Central memory CD8-positive, alpha-beta T cell (primary cell): Measurements from ENCODE around the gene GIN1.
"Not testable (repeated sequence)": the region's sequence is repeated elsewhere in the genome, so short reads cannot be mapped to it uniquely, and the experiment has no call there.

Experiments used
- ATAC-seq: fragments of 150-1000 bp; cut with Tn5 transposase; replicated peaks from 2 replicates; pipeline ENCODE4 v1.10.0; 2022; ENCODE audit warnings: mild to moderate bottlenecking, moderate FRiP score, moderate number of reproducible peaks; ENCODE audit not compliant: poor library complexity, severe bottlenecking; ENCODE audit errors: extremely low read depth
- DNase-seq, 2 donors: peaks; one replicate each; pipeline ENCODE4 v3.0.0; 2021; ENCODE audit warnings: low spot score in 2 of 2
- H3K27ac Mint-ChIP-seq: one replicate; pipeline ENCODE4 v1.8.0; 2022; ENCODE audit warnings: low read depth, mild to moderate bottlenecking, moderate library complexity, mixed read lengths
- H3K27me3 Mint-ChIP-seq: one replicate; pipeline ENCODE4 v1.8.0; 2022; ENCODE audit warnings: mixed read lengths
- H3K36me3 Mint-ChIP-seq: one replicate; pipeline ENCODE4 v1.8.0; 2022; ENCODE audit warnings: mild to moderate bottlenecking, moderate library complexity, mixed read lengths; ENCODE audit not compliant: insufficient read depth
- H3K4me1 Mint-ChIP-seq: one replicate; pipeline ENCODE4 v1.8.0; 2022; ENCODE audit warnings: mixed read lengths
- H3K4me3 Mint-ChIP-seq: one replicate; pipeline ENCODE4 v1.8.0; 2022; ENCODE audit warnings: mild to moderate bottlenecking, moderate library complexity, mixed read lengths
- H3K9me3 Mint-ChIP-seq: one replicate; pipeline ENCODE4 v1.8.0; 2022; ENCODE audit warnings: mixed read lengths

GIN1 gene

DNA sequence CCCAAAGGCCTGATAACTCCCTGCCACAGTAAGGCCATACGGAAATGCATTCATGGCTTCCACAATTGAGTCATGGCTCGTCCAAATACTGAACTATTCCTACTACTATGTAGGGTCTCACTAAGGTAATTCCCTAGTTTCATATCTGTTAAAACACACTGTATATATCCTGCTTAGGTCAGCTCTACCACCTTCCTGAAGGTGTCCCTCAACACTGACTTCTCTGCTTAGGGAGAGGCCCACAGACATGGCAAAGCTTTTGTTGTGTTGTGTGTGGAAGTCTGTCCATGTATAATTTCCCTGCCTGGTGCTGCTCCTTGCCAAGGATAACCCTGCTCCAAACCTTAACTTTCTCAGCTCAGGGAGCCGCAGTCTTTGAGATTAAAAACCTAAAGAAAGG is 60.4 kb downstream of the GIN1 start:
- H3K36me3 Mint-ChIP-seq, result peaks cover 4% of the 10 kb centered on the region
- DNase-seq, result no peak
- H3K27me3 Mint-ChIP-seq, result no peaks in the 10 kb centered on the region
- H3K9me3 Mint-ChIP-seq, result no peaks in the 10 kb centered on the region
- H3K27ac Mint-ChIP-seq, result no peak overlapping the region
- H3K4me3 Mint-ChIP-seq, result no peak overlapping the region
- H3K4me1 Mint-ChIP-seq, result no peaks in the 10 kb centered on the region
- no peak for ATAC-seq

GRCh38 chr5:103057208-103058130 is 62.5 kb downstream of the GIN1 start:
- H3K4me3 Mint-ChIP-seq, result no peak overlapping the region
- no peaks in the 10 kb centered on the region for H3K4me1 Mint-ChIP-seq
- peaks cover 4% of the 10 kb centered on the region for H3K36me3 Mint-ChIP-seq
- no peak for ATAC-seq
- H3K27me3 Mint-ChIP-seq, result no peaks in the 10 kb centered on the region
- DNase-seq, result no peak
- H3K27ac Mint-ChIP-seq, result no peak overlapping the region
- H3K9me3 Mint-ChIP-seq, result no peaks in the 10 kb centered on the region

DNA sequence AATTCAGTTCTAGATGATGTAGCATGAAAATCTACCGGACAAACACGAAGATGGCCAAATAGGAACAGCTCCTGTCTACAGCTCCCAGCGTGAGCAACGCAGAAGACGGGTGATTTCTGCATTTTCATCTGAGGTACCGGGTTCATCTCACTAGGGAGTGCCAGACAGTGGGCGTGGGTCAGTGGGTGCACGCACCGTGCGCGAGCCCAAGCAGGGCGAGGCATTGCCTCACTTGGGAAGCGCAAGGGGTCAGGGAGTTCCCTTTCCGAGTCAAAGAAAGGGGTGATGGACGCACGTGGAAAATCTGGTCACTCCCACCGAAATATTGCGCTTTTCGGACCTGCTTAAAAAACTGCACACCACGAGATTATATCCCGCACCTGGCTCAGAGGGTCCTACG is 73.2 kb downstream of the GIN1 start:
- not testable (repeated sequence) for H3K36me3 Mint-ChIP-seq, H3K27ac Mint-ChIP-seq, DNase-seq, H3K9me3 Mint-ChIP-seq, H3K4me3 Mint-ChIP-seq, ATAC-seq, H3K4me1 Mint-ChIP-seq
- peaks cover 44% of the 10 kb centered on the region for H3K27me3 Mint-ChIP-seq

- ATAC-seq (no peak), DNase-seq (no peak)
- no peak overlapping the region for H3K4me3 Mint-ChIP-seq
- H3K36me3 Mint-ChIP-seq, result no peaks in the 10 kb centered on the region
- peaks cover 33% of the 10 kb centered on the region for H3K27me3 Mint-ChIP-seq
- no peaks in the 10 kb centered on the region for H3K4me1 Mint-ChIP-seq
- H3K27ac Mint-ChIP-seq, result no peak overlapping the region
- H3K9me3 Mint-ChIP-seq, result no peaks in the 10 kb centered on the region
These were observed 78.8 kb downstream of the GIN1 start for GRCh38 chr5:103041071-103041676.

- Mint-ChIP-seq H3K27me3 (peaks cover 10% of the 10 kb centered on the region), H3K27ac (no peak overlapping the region), H3K4me3 (no peak overlapping the region), H3K4me1 (no peaks in the 10 kb centered on the region), H3K9me3 (no peaks in the 10 kb centered on the region), H3K36me3 (no peaks in the 10 kb centered on the region)
- no peak for ATAC-seq
- no peak for DNase-seq
These were observed 82.1 kb downstream of the GIN1 start for GRCh38 chr5:103037673-103038455.

DNA sequence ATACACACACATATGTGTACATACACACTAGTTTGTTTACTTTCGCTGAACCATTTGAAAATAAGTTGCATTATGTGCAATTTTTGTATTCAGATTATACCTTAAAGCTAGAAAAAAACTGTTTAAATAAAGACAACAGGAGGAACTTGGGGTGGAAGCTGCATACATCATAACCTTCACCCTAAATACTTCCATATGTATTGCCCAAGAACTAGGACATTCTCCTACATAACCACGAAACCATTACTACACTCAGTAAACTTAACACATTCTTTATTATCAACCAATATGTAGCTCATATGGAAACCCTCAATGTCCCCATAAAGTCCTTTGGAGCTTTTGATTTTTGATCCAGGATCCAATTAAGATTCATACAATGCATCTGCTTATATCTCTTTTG is 83.3 kb downstream of the GIN1 start:
- H3K27me3 Mint-ChIP-seq, result peaks cover 10% of the 10 kb centered on the region
- DNase-seq (no peak), ATAC-seq (no peak)
- H3K9me3 Mint-ChIP-seq, result no peaks in the 10 kb centered on the region
- no peaks in the 10 kb centered on the region for H3K36me3 Mint-ChIP-seq
- H3K4me3 Mint-ChIP-seq, result no peak overlapping the region
- H3K4me1 Mint-ChIP-seq, result no peaks in the 10 kb centered on the region
- H3K27ac Mint-ChIP-seq, result no peak overlapping the region
